HG02884 (cell line): ENCODE measurements around the gene SORCS2.
"Not testable (repeated sequence)": the region's sequence is repeated elsewhere in the genome, so short reads cannot be mapped to it uniquely, and the experiment has no call there.

Experiments
- ATAC-seq: cut with Tn5 transposase; IDR thresholded peaks from one replicate; pipeline ENCODE4 v1.9.1; 2021; ENCODE audit warnings: mild to moderate bottlenecking, moderate library complexity; ENCODE audit not compliant: unreplicated experiment

The SORCS2 gene

GRCh38 chr4:7559741-7560395 is 367.5 kb downstream of the SORCS2 start:
- no peak for ATAC-seq

GRCh38 chr4:7561557-7561956 is 369.2 kb downstream of the SORCS2 start:
- no peak for ATAC-seq

- no peak for ATAC-seq
Observed at GRCh38 chr4:7564242-7564641, 371.9 kb downstream of the SORCS2 start.

DNA sequence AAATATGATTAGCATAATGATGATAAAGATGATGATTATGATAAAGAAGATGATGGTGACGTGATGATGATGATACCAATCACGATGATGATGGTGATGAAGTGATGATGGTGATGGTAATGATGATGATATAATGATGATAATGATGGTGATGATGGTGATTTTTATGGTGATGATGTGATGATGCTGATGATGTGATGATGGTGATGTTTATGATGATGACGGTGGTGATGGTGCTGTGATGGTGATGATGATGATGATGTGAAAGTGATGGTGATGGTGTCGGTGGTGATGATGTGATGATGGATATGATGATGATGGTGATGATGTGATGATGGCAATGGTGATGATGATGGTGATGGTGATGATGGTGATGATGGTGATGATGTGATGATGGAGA is 373.1 kb downstream of the SORCS2 start:
- no peak for ATAC-seq

GRCh38 chr4:7569810-7570783 is 377.8 kb downstream of the SORCS2 start:
- no peak for ATAC-seq

GRCh38 chr4:7571001-7571400 is 378.7 kb downstream of the SORCS2 start:
- ATAC-seq: no peak

- ATAC-seq: no peak
Observed at GRCh38 chr4:7571701-7572100, 379.4 kb downstream of the SORCS2 start.

DNA sequence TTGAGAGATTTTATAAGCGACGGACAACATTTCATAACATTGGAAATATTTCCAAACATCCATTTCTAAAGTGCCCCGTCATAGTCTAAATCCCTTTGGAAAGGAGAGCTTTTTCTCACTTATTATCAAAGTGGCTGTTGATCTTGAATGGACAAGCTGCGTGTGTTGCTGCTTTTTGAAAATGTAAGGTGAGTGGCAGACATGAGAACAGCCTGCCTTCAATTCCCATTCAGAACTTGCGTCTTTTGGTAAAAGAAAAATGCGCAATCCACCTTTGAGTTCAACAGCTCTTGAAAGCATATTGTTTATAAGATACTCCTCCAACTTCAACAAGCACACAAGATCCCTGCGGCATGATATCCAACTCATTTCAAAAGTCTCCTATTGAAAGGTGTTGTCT is 380.6 kb downstream of the SORCS2 start:
- no peak for ATAC-seq

- no peak for ATAC-seq
Observed at GRCh38 chr4:7573576-7574091, 381.3 kb downstream of the SORCS2 start.

DNA sequence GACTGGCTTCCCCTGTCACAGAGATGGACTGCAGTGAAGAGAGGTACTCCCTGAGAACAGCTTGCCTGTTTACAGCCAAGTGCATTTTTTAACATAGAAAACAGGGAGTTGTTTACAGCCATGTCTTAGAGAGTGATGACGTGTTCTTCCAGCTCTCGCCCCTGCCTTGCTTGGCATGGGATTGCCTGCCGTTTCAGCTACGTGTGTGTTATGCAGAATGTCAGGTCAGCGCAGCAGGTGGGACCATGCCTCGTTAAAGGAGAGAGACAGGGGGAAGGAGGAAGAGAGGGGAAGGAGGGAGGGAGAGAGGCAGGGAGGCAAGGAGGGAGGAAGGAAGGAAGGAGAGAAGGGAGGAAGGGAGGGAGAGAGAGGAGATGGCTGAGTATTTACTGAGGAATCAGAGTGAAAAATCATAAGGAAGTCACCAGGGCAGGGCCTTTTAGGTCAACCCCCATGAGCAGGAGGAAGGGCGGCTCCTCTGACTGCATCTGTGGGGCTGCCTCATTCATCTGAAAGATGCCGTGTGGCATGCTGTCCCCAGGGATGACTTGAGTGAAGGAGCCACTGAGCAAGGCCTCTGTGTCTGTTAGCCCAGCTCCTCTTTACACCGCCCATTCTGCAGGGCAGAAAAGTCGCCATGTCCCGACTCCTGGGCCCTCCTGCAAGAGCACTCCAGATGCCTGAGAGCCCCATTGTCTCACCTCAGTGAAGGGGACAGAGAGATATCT is 382.1 kb downstream of the SORCS2 start:
- no peak for ATAC-seq

DNA sequence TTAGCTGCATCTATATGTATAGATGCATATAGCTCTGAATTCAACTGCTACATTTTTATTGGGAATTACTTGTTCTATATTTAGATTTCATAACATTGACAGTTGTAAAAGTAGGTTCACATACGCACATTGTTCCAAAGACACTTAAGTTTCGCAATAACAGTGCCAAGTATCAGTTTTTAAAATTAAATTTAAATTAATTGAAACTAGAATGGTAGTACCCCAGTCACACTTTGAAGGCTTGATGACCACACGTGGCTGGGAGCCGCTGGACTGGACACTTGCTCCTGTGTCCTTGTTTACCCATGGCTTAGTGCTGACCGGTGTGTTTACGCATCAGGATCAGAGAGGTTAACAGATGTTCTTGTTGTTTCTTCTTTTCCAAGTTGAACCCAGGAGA is 383.1 kb downstream of the SORCS2 start:
- no peak for ATAC-seq

DNA sequence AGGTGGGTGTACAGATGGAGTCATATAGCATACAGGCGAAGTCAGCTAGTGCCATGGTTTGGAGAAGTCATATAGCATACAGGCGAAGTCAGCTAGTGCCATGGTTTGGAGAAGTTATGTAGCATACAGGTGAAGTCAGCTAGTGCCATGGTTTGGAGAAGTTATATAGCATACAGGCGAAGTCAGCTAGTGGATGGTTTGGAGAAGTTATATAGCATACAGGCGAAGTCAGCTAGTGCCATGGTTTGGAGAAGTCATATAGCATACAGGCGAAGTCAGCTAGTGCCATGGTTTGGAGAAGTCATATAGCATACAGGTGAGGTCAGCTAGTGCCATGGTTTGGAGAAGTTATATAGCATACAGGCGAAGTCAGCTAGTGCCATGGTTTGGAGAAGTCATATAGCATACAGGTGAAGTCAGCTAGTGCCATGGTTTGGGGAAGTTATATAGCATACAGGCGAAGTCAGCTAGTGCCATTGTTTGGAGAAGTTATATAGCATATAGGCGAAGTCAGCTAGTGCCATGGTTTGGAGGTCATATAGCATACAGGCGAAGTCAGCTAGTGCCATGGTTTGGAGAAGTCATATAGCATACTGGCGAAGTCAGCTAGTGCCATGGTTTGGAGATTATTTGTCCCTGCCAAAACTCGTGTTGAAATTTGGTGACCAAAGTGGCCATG is 385.2 kb downstream of the SORCS2 start:
- not testable (repeated sequence) for ATAC-seq

- no peak for ATAC-seq
Observed at GRCh38 chr4:7581477-7581876, 389.1 kb downstream of the SORCS2 start.

GRCh38 chr4:7582313-7583097 is 390.2 kb downstream of the SORCS2 start:
- no peak for ATAC-seq

DNA sequence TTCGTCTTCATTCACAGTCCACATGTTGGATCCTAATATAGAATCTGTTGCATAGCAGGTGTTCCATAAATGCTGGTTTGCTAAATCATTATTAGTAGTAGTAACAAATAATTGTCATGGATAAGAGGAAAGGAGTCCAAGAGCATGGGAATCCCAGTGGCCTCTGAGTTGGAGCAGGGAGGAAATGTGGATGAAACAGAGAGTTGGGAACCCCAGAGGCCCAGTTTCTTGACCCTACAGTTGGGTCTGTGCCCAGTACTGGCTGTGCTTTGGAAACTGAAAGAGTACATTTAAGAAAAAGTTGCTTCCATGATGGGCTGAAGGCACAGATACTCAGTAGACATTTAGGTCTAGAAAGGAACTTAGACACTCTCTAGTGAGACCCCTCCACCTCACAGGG is 391.8 kb downstream of the SORCS2 start:
- ATAC-seq: no peak

DNA sequence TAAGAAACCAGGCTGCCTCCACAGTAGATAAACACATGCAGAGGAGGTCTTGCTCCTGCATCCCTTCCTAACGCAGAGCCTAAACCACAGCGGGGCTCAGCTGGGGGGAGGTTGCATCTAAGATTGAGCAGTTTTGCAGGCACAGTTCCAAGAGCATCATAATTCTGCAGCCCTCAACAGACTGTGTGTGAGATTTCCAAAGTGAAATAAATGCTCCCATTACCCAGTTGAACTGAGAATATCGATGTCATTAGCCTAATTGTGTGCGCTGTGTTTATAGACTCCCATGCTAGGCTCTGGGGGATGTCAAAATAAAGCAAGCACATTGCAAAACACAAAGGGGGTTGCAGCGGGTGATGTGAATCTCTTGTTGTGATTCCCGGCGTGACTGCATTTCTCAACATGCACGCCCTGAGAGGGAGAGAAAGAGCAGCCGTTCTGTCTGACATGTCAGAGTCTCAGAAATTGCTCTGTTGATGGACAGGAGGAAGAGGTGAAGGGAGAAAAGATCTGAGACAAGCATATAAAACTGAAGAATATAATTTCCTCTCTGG is 392.3 kb downstream of the SORCS2 start:
- ATAC-seq: no peak

- ATAC-seq: no peak
Observed at GRCh38 chr4:7585768-7586167, 393.4 kb downstream of the SORCS2 start.

DNA sequence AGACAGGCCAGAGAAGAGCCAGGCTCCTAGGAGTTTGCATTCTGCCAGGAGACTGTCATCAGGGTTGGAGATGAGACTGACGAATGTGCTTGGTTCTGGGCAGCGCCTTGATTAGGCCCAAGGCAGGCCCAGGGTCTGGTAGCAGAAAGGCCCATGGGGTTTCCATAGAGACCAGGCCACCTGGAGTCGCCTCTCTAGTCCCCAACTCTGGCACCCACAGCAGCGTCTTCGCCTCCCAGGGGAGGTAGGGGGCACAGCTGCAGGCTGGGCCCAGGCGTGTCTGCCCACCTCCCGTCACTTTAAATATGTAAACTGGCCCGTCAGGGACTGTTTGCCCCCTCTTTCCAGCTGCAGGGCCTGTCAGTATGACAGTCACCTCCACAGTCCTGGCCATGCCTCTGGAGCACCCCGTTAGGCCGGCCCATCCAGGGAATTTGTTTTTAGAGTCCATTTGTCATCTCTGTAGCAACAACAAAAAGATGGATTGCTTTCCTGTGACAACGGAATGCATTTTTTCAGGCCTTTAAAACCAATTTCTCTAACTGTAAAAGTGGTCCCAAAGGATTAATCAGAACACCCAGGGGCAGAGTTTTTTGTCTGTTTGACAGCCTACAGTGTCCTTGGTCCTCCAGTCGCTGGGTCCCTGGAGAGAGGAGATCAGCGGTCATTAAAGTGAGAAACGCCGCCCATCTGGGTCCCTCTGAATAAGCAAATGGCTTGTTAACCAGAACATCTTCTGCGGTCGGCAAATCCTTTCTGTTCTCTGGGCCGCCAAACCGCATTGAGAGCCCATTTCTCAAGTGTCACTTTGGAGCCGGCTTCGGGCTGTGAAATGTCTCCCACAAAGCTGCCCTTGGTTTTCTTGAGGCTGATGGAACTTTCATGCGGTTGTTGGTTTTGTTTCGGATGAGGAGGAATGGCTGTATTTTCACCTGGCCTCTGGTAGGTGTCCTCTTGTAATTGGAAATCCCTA is 395.4 kb downstream of the SORCS2 start:
- no peak for ATAC-seq
